Sigmoid colon (tissue), 4 donors: ENCODE results near the gene DYNC1LI1.

ENCODE experiments used
- EP300 ChIP-seq, 4 donors: sonication (generic); formaldehyde crosslinking; IDR thresholded peaks; one replicate each; pipeline ENCODE4 v1.6.1; 2017; ENCODE audit warnings: antibody characterized with exemption in 4 of 4
- POLR2A ChIP-seq, 2 donors: fragments of 450-650 bp; IDR thresholded peaks; one replicate each; pipeline ENCODE4 v1.6.1; 2016; ENCODE audit warnings: antibody characterized with exemption in 2 of 2, mild to moderate bottlenecking in 2 of 2, moderate library complexity in 2 of 2
- POLR2AphosphoS5 ChIP-seq, 4 donors: sonication (generic); formaldehyde crosslinking; IDR thresholded peaks; one replicate each; pipeline ENCODE4 v1.6.1; 2017; ENCODE audit warnings: antibody characterized with exemption in 4 of 4
- TF ChIP-seq, protein P1 (sequence below), 4 experiments: fragments of 450-650 bp in 3 of 4; fragments of 200-600 bp in 1 of 4; IDR thresholded peaks; one replicate each; pipeline ENCODE4 v1.5.1; 2016 to 2019; ENCODE audit warnings: antibody characterized with exemption in 4 of 4, mild to moderate bottlenecking in 3 of 4, moderate library complexity in 2 of 4

DNA sequence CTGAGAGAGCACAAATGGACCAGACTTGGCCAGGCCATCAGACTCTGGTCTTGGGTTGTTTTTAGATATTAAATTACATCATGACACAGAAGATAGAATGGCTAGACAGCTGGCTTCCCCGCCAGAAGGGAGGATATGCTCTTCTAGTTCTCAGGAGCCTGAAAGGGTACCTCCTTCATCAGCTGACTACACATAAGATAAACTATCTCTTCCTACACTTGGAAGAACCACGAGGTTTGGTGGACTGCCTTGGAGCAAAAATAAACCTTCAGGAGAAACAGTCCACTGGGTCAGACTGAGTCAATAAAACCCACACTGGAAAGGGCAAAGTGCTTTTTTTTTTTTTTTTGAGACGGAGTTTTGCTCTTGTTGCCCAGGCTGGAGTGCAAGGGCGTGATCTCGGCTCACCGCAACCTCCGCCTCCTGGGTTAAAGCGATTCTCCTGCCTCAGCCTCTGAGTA is 26.3 kb upstream of the DYNC1LI1 start:
- TF ChIP-seq POLR2A (IDR thresholded peaks at IDR 0.05) (no peak), POLR2AphosphoS5 (IDR thresholded peaks at IDR 0.05) (no peak), EP300 (IDR thresholded peaks at IDR 0.05) (no peak)
- TF ChIP-seq, protein P1, sequence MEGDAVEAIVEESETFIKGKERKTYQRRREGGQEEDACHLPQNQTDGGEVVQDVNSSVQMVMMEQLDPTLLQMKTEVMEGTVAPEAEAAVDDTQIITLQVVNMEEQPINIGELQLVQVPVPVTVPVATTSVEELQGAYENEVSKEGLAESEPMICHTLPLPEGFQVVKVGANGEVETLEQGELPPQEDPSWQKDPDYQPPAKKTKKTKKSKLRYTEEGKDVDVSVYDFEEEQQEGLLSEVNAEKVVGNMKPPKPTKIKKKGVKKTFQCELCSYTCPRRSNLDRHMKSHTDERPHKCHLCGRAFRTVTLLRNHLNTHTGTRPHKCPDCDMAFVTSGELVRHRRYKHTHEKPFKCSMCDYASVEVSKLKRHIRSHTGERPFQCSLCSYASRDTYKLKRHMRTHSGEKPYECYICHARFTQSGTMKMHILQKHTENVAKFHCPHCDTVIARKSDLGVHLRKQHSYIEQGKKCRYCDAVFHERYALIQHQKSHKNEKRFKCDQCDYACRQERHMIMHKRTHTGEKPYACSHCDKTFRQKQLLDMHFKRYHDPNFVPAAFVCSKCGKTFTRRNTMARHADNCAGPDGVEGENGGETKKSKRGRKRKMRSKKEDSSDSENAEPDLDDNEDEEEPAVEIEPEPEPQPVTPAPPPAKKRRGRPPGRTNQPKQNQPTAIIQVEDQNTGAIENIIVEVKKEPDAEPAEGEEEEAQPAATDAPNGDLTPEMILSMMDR (IDR thresholded peaks at IDR 0.05) = no peak
